HG02973 (cell line): ENCODE measurements around the gene ZSCAN2.
"Not testable (repeated sequence)": the region's sequence is repeated elsewhere in the genome, so short reads cannot be mapped to it uniquely, and the experiment has no call there.

Experiments used
- ATAC-seq: cut with Tn5 transposase; IDR thresholded peaks from one replicate; pipeline ENCODE4 v1.9.1; 2021; ENCODE audit warnings: moderate library complexity; ENCODE audit not compliant: unreplicated experiment

The ZSCAN2 gene

GRCh38 chr15:84634228-84634837, 33.5 kb downstream of the ZSCAN2 start:
- no peak for ATAC-seq

DNA sequence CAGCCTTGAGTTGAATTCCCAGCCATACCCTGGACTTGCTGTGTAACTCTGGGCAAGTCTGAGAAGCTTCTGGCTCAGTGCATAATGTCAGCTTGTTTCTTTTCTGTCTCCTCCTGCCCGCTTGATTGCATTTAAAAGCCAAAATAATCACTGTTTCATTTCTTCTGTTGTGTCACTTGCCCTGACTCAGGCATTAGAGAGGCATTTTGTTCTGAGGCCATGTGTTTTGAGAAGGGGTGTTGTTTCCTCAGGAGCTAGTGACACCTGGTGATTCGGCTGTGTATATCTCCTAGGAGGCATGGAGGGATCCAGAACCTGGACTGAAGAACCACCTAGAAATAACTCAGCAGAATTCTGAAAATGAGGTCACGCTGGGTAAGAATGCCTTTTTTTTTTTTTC, 37.3 kb downstream of the ZSCAN2 start:
- no peak for ATAC-seq

GRCh38 chr15:84641871-84642270, 41.1 kb downstream of the ZSCAN2 start:
- ATAC-seq, result not testable (repeated sequence)

DNA sequence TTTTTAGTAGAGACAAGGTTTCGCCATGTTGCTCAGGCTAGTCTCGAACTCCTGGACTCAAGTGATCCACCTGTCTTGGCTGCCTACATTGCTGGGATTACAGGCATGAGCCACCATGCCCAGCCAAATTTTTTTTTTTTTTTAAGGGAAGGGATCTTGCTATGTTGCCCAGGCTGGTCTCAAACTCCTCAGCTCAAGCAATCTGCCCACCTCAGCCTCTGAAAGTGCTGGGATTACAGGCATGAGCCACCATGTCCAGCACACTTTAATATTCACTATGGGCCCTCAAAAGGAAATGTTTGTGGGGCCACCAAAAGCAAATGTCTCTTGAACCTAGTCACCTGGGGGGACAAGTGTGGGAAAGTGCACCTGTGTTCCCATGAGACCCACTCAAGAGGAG, 41.8 kb downstream of the ZSCAN2 start:
- ATAC-seq, result not testable (repeated sequence)

DNA sequence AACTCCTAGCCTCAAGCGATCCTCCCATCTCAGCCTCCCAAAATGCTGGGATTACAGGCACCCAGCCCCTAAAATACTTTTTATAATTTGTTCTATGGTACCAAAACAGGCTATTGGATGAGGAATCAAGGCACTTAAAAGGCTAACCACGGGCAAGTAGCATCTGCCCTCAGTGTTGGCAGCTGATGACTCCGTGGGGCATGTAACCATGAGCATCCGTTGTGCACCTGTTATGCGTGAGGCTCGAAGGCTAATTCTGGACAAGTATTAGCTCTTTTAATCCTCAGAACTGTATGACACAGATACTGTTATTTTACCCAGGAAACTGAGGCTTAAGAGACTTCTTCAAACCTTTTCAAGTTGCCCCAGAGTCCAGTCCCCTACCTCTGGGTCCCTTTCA, 43.0 kb downstream of the ZSCAN2 start:
- ATAC-seq, result no peak

GRCh38 chr15:84645496-84645895, 44.7 kb downstream of the ZSCAN2 start:
- no peak for ATAC-seq

- no peak for ATAC-seq
Observed at GRCh38 chr15:84645997-84646396, 45.2 kb downstream of the ZSCAN2 start.

DNA sequence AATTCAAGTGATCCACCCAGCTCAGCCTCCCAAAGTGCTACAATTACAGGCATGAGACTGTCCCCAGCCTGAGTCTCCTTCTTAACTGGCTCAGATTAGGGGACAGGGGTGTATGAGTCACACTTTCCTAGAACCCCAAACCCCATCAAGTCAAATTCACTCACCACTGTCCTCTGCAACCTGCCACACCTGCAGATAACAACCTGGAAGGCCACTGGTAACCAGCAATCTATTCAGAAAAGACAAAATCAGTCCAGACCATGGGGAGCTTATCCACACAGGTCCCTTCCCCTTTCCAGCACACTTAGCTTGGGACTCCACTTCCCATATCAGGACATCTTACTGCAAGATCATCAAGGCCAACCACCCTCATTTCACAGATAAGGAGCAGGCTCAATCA, 46.9 kb downstream of the ZSCAN2 start:
- no peak for ATAC-seq

DNA sequence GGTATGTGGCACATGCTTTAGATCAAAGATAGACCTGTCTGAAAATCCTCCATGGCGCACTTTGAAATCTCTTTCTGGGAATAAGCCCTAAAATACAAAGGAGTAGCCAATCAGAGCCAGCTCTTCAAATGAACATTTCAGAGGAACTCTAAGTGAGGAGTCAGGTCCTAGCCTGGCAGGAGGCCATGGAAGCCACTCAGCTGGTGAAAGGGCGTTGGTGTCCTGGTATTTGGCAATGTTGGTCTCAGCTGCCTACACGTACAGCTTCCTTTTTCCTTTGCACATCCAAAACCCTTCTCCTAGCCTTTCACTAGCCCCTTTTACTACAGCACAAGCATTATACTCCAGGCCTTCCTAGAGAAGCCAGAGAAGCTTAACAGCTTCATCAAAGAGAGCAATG, 47.7 kb downstream of the ZSCAN2 start:
- no peak for ATAC-seq

DNA sequence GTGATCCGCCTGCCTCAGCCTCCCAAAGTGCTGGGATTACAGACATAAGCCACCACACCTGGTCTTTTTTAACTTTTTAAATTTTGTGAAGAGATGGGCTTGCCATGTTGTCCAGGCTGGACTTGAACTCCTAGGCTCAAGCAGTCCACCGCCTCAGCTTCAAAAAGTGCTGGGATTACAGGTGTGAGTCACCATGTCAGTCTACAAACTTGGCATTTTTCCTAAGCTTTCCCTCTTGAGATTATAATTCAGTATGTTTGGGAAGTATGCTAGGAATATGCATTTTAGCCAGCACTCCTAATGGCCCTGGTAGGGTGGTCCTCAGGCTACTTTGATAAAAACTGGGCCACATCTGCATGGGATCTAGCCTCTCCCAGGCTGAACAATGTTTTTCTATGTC, 48.9 kb downstream of the ZSCAN2 start:
- no peak for ATAC-seq

DNA sequence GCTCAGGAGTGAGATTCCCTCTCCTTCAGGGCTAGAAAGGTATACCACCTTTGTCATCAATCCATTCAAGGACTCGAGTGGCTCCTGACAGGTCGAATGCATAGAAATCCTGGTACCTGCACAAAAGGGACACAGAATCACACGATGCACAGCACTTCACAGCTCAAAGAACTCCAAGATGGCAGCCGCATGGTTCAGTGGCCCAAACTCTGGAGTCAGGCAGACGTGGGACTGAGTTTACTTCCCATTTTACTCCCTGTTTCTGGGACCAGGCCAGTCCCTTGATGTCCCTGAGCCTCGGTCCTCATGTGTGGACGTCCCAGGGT, 52.7 kb downstream of the ZSCAN2 start:
- ATAC-seq, result no peak

DNA sequence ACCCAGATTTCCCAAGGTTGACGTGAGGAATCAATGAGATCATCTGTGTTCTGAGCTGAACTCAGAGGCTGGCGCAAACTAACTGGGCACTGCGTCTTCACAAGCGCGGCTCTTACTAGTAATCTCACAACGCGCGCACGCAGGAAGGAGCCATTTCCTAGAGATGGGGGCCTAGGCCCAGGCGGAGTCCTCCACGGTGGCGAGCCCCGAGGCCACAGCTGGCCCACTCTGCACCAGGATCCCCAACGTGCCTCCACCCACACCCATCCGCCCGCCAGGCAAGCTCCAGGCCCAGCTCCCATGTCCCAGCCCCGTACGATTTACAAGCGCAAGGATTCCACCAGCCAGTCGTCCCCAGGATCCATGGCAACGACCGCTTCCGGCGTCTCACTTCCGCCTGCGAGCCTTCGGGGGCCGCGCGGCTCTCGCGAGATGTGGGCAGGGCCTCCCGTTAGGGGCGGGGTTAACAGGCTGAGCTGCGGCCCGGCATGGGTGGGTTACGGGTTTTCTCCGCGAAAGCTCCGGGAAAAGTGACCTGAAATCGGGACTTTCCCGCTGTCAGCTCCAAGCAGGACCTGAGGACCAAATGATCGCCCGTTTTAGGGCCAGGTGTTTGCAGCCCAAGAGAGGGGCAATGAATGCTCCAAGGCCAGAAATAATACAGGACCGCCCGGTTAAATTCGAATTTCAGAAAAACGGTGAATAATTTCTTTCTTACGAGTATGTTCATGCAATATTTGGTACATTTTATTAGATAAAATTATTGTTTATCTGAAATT, 53.3 kb downstream of the ZSCAN2 start, which contains the start of gene WDR73:
WDR73 (minus strand) TSS at position 374 of the 779 bp plus-strand sequence; CDS start at position 365, 9 bp downstream.
- peak; percentile 85 for ATAC-seq

DNA sequence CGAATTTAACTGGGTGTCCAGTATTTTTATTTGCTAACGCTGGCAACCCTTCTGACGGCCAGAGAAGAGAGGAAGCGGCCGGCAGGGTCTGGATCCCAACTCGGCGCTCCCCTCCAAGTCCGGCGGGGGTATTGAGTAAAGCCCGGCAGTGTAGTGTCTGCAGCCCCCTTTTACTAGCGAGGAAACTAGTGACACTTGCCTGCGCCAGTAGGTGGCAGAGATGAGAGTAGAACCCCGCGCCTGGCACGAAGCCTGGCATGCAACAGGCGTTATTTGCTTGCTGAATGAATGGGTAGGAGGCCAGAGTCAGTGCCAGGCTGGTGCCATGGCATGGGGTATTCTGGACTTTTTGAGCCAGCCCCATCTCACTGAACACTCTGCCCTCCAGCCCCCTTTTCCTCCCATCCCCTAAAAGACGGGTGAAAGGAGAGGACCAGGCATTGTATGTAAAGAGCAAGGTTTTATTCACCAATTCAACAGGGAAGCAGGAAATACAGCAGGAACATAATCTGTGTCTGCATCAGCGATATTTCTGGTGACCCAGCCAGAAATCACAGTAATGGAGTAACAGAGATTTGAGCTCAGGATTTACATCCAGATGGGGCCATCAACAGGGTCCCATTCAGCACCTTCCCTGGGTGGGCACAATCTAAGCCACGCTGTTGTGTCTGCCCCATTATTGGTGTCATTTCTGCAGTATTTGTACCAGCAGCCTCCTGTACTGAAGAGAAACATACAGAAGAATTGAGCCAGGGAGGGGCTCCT, 54.1 kb downstream of the ZSCAN2 start:
- no peak for ATAC-seq

DNA sequence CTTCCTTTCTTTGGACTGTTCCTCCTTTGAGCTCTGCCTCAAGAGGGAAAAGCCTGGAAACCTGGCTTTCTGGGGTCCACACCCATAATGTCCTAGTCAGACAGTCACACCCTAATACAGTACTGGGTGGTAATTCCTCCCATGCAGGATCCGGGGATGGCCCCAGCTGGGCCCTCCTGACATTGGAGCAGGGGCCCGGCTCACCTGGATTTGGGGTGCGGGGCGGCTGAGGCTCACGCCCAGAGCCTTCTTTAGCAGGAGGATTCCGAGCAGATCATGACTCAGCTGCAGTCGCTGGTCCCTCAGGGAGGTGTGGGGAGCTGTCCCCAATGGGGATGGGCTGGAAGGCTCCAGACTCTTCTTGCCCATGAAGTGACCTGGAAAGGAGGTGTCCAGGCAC, 56.2 kb downstream of the ZSCAN2 start:
- ATAC-seq, result no peak

DNA sequence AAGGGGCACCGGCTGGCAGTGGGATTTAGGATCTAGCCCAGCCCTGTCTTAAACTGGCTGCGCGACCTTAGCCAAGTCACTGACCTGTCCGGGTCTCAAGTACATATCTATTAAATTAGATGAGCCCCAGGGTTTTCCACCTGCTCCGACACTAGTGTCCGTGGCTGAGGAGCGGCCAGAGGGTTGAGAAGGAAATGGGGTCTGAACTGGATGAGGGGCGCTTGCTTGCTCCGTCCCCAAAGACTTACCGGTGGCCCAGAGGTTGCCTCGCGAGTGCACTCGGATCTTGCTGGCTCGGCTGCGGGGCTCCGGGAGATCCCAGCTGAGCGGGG, 56.9 kb downstream of the ZSCAN2 start:
- no peak for ATAC-seq

GRCh38 chr15:84658080-84658787, 57.4 kb downstream of the ZSCAN2 start, which contains the start of gene NMB:
NMB (minus strand) TSS chr15:84658199; CDS start chr15:84658152, 47 bp downstream.
- ATAC-seq, result peak; percentile 54

DNA sequence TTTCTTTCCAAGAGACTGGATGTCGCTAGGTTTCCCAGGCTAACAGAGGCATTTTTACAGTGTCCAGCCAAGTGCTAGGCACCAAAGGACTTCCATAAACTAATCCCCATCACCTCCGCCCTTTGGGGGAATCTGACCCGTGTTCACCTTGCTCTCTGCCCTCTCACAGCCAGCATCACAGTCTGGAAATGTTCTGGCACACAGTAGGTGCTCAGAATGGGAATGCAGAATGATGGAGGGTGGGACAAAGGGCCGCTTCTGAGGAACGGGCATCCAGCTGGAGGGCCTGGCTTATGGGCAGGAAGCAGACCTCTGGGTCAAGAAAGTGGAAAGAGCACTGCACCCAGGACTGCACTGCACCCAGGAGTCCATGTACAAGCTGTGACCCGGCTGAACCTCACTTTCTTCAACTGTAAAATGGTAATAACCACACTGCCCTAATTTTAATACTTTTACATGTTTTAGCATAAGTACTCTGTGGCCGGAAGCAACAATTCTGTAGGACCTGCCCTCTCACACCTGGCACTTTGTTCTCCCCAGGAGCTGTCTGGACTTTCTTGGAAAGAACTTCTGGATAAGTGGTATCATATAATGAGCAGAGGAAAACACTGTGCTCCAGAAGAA, 58.1 kb downstream of the ZSCAN2 start:
- no peak for ATAC-seq

DNA sequence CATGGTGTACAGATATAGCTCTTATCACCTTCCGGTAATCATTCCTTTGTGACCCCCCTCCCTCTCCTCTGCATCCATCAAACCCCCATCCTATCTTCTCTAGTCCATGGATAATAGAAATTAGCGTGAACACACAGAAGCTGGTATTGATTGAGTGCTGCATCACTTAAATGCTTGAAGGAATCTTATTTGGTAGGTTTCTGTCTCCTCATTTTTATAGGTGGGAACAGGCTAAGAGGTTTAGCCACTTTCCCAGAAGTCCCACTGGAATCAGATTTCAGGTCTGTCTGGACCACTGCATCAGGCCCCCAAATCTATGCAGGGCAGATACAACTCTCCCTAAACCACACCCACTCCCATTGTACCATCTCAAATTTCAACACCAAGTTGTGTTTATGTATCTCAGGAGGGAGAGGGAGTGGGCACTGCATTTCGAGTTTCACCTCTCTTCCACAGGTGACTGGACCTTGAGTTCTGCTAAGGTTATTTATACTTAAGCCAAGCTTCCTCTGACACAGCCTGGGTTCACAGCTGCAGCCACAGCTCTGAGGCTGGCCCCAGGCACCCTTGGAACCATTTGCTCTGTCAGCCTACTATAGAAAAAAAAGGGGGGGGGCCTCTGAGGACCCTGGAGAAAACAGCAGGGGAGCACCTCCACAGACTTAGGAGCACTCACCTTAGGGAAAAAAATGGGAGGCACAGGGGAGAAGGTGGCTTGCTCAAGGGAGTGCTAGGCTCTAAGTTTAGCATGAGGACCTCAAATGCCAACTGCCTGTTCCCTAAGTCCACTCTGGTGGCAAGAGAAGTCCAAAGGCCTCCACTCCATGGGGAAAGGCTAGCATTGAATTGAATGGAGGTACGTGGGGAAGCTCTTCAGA, 59.3 kb downstream of the ZSCAN2 start:
- no peak for ATAC-seq

- ATAC-seq, result no peak
Observed at GRCh38 chr15:84661001-84661400, 60.2 kb downstream of the ZSCAN2 start.

GRCh38 chr15:84666373-84666772, 65.6 kb downstream of the ZSCAN2 start:
- no peak for ATAC-seq
